AML-193 (cell line): ENCODE data around the gene DNAH8.

Experiments
- DNase-seq, 2 experiments: peaks; one replicate each; lab custom pipeline; 2025; lab: John Stamatoyannopoulos, UW

DNAH8 gene

DNA sequence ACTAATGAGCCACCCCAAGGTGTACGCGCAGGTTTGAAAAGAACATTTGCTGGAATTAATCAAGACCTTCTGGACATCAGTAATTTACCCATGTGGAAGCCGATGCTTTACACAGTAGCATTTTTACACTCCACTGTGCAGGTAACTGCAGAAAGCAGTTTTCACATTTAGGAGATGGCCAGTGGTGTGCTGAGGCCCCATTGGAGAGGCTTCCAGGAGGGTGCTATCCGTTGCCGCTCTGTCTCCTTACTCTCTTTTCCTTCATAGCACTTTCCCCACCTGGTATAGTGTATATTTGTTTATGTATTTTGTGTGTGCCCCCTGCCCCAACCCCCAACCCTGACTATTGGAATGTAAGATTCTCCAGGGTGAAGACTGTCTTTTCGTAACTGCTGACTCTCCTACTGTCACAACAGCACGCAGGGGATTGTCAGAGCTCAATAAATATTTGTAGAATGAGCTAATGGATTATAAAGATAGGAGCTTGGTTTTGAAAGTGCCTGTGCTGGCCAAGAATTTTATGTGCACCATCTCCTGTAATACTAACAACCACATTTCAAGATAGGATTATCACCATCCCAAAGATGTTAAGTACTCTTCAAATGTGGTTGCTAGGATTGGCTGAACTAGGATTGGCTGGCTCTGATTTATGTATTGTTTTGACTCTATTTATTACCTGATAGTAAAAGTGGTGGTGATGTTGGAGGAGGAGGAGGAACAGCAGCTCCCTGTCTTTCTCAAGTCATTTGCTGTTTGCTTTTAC lies 259.5 kb downstream of the DNAH8 start:
- no peak for DNase-seq

DNA sequence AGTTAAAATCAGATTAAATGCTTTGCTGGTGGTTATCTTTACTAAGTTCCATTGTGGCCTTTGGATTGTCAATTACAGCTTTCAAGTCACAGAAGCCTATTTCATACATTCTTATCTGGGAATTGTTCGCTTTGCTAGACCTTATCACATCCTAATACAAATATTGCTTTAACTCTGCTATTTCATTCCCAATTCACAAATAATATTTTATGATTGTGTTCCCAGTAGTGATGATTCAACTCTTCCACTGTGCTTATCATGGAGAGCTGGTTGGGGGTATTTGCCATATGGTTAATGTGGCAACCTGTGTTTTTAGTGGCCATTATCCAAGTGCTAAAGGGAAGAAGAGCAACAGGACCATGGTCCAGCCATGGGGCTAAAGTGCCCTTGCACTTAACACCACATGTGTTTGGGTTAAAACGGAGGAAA lies 260.5 kb downstream of the DNAH8 start:
- DNase-seq, result no peak

DNA sequence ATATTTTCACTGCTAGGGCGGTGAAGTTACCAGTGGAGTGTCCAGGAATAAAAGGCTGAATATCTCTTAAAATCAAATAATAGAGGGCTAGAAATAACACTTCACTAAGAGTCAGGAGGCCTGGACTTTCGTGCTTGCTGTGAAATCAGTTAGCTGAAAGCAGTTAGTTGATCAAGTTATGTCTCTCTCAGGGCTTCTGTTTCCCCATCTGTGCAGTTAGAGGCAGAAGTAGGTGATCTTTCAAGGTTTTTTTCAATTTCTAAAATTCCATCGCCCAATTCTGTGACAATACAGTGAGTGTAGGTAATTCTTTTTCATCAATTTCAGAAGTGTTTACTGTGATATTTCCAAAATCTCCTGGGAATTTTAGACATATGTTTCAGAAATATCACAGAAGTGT lies 260.9 kb downstream of the DNAH8 start:
- no peak for DNase-seq

DNA sequence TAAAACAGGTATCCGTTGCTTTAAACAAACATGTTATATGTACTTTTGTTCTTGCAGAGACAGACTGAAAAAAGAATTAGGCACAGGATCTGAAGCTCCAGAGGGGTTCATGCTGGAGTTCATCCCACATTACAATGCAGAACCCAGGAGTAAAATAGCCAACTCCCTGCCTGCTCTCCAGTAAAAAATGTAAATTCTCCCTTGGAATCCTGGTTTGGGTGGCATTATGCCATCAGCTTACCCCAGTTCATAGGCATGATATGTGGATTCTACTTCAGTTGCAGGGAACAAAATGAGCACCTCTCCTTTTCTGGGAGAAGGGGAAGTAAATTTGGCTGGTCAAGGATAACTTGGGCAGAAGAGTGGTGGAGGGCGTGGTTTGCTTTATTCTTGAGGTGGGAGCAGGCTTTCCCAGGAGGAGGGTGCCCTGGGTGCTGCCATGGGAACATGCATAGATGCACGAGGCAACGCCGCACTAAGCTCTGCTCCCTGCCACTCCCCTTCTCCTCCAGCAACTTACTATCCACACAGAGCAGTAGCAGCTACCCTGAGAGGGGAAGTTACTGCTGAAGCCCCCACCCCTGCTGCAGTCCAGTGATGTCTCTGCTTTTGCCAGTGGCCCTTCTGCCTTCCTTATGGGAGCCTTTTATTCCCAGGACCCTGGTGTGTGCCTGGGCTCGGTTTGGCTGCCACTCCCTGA lies 261.8 kb downstream of the DNAH8 start:
- DNase-seq, result no peak

DNA sequence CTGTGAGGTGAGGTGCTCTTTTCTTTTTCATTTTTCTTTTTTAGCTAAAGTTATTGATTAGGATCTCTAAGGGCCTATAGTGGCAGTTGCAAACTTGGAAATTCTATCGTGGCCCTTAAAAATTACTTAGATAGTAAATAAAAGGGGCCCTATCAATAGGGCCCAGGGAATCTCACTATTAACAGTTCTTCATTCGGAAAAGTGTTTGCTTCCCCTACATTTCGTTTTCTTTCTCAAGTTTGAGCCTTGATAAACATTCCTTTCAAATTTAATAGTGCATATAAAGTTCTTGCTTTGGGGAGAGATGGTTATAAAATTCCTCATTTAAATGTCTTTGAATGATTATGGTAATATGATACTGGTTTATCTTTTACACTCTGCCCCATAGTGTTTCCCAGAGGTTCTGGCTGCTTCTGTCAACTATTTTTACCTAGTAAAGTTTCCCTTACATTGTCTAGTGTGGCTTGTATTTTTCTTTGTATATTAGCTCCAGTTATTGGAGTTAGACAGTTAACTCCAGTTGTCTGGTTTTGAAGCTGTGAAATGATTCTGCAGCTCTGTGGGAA lies 263.1 kb downstream of the DNAH8 start:
- DNase-seq, result no peak

DNA sequence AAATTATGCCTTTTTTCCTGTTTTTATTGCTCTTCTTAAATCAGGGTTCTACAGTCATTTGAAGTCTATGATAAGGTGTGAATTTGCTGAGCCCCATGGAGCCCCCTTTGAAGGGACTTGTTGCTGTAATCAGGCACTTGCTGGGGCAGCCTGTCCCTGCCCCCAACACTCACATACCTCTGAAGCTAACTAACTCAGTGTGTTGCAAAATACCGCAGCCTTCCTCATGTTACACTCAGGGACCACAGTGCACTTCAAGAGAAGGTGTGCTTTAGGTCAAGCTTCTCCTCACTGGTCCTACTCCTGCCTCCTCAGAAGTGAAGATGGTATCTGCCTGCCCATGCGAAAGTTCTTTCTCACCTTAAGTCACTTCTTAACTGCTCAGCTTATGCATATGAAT lies 267.4 kb downstream of the DNAH8 start:
- DNase-seq, result no peak

DNA sequence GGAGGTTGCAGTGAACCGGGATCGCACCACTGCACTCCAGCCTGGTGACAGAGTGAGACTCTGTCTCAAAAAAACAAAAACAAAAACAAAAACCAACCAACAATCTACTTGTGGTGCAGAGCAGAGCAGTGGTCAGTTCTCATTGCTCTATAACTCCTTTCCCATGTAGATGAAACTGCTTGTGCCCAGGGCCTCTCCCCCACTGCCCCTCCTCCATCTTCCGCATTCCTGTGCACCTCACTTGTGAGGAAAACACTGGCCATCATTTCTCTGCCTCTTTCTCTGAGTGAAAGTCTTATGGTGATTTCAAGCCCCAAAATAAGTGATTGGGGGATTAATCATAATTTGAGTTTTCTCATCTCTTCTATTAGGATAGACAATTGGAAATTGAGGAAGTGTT lies 269.6 kb downstream of the DNAH8 start:
- DNase-seq, result no peak

DNA sequence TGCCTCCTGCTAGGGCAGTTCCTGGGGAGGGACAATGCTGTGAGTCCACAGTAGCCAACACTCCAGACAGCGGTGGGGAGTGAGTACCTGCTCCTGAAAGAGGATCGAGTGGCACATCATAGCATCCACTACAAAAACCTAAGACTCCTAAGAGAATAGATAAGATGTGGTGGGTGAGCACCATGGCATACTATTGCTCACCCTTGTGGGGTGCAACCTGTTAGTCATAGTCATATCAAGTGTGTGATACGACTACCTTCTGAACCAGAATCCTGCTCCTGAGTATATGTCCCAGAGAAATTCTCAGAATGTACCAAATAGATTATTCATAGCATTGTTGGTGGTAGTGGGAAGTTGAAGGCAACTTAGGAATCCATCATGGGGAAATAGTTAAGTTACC lies 270.7 kb downstream of the DNAH8 start:
- DNase-seq, result no peak

DNA sequence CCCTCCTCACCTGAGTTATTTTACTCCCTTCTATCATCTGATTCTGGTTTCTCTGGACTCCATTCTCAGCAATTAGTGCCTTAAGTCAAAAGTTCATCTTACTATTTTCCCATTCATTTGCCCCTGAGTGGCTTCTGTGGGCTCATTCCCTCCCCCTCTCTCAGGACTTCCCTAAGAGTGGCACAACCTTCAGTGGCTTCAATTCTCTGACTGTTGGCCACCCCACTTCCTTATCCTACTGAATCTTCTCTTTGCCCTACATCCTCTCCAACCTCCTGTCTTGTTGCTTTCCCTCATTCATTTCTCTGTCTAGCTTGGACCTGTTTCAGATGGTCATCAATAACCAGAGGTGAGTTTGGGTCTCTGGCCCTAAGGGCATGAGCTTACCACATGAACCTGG lies 272.4 kb downstream of the DNAH8 start:
- no peak for DNase-seq

DNA sequence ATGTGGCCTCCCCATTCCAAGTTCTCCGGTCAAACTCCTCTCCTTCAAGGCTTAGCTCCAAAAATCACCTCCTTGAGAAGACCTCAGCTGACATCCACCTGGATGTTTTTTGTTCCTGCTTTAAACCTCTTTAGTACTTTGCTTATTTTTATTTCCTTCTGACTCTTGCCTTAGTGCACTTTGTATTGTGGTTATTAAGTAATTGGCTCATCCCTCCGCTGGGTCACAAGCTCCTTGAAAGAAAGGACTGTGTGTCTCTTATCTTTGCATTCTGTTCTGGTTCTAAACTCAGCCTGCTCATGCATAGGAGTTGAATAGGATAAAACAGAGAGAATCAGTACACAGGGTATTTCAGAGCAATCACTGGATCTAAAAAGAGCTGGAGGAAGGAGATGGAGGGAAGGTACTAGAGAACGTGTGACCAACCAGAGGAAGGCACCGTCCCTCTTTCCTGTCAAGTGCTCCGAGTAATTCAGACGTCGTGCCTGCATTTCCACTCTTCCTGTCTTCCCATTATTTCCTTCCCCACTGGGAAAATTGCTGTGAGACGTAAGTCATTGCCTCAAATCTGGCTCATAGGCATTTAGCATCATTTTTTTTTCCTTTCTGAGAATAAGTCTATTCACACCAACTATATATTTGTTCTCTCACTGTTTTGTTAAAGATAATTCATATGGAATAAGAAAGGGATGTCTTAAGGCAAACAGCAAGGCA lies 273.8 kb downstream of the DNAH8 start:
- DNase-seq, result no peak

DNA sequence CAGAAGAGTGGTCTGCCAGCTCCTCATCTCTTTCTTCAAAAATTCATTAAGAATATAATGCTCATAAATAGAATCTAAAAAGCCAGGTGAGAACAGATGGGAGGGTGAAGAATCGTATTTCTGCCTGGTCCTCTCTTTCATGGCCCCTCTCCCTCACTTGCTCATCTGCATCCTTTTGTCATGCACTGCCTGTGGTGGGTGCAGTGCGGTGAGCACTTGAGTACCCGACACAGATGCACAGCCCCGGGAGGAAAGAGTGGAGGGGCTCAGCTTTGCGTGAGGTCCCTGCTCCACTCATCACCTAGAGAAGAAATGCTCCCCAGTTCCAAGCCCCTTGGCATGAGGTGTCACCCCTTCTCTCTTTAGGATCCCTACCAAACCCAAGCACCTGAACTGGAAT lies 275.4 kb downstream of the DNAH8 start:
- DNase-seq, result no peak

DNA sequence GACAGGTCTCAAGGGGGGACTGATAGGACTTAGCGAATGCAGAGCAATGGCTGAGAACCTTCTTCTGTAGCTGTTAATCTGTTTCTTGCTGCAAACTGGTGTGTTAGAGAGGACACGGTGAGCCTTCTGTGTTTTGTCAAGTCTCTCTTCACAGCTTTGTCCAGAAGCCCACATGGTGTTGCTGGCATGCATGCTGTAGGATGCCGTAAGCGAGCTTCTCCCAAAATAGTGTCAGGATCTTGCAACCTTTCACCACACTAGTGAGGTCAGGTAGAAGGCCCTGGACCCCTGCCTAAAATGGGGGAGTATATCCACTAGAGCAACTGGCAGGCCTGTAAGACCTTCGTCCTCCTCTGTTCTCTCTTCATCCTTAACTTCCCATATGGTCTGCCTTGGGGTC lies 281.6 kb downstream of the DNAH8 start:
- no peak for DNase-seq

DNA sequence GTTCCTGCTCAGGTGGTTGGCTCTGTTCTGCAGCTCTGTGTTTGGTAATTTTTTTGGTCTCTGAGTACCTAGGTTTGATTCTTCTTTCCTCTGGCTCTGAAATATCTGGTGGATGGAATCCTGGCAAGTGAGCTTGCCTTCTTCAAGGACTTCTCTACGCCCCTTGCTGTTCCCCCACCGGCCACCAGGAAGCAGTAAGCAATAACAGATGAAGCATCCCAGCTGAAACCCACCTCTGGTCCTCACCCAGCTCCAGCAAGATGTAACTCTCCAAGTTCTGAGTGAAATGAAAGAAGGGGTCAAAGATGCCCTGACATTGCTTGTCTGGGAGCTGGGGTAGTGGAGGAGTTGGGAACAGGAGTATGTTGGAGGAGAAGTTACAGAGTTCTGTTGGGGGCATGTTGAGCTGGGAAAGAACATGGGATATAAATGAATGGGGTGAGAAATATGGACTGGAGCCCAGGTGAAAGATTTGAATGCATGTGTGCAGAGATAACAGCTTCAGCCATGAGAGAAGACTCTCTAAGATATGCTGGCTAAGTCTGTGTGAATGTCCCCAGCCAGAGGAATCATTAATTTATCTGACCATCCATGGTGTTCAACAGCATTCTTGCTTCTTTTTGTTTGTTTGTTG lies 282.1 kb downstream of the DNAH8 start:
- peak; percentile 28 to 34 for DNase-seq

DNA sequence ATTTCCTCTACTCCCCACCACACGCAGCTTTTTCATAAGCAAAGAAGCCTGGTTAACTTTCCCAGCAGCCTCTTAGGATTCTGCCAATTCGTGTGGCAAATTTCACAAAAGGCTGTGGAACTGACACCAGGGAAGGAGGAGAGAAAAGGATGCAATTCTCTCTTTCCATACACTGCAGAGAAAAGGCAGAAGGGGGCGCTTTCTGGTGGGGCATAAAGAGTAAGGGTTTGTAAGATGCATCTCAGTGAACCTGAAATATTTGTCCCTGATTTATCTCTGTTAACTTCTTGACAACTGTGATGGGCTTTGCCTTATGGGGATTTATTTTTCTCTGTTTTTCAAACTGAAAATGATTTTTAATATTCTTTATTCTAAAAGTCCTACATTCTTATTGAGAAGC lies 288.0 kb downstream of the DNAH8 start:
- peak; percentile 22 to 34 for DNase-seq

DNA sequence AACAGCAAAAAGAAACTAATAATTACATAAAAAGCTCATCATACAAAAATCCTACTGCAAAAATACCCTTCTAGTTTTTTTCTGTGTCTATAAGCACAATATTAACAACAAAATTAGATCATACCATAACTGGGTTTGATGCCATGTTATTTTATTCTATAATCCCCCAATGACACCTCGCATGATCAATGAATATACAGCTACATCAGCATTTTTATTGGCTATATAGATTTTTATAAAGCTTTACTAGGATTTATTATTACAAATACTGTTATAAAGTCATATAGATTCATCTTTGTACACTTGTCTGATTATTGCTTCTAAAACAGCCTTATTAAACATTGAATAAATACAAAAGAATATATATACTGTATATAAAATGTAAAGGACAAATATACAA lies 288.4 kb downstream of the DNAH8 start:
- no peak for DNase-seq

DNA sequence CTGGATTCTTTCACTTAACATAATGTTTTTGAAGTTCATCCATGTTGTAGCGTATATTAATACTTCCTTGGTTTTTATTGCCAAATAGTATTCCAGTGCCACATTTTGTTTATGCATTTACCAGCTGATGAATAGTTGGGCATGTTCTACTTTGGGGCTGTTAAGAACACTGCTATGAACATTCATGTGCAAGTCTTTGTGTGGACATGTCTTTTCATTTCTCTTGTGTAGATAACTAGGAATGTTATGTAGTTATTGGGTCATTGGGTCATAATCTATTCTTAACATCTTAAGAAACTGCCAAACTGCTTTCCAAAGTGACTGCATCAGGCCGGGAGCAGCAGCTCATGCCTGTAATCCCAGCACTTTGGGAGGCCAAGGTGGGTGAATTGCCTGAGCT lies 289.7 kb downstream of the DNAH8 start:
- DNase-seq, result no peak

DNA sequence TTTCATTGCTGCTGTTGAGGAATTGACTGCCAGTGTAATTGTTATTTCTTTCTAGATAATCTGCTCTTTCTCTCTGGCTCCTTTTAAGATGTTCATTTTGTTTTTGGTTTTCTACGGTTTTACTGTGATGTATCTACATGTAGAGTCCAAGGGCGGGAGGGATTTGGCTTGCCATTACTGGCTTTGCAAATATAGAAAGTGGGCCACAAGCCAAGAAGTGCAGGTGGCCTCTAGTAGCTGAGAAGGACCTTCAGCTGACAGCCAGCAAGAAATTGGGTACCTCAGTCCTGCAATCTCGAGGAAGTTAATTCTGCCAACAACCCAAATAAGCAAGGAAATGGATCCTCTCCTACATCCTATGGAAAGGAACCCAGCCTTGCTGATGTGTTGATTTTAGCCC lies 290.7 kb downstream of the DNAH8 start:
- DNase-seq, result no peak

DNA sequence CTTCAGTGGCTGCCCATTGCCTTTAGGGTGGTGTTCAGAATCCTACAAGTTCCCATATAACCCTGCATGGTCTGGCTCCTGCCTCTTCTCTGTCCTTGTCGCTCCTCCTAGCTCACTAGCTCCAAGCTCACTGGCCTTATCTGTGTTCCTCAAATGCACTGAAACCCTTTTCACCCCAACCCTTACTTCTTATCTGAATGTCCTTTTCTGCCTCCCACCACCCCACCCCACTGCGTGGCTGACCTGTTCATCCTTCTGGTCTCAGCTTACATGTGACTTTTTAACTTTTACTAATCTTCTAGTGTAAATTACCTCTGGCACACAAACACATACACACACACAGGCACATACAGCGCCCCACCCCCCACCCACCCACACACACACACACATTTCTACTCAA lies 292.5 kb downstream of the DNAH8 start:
- no peak for DNase-seq

DNA sequence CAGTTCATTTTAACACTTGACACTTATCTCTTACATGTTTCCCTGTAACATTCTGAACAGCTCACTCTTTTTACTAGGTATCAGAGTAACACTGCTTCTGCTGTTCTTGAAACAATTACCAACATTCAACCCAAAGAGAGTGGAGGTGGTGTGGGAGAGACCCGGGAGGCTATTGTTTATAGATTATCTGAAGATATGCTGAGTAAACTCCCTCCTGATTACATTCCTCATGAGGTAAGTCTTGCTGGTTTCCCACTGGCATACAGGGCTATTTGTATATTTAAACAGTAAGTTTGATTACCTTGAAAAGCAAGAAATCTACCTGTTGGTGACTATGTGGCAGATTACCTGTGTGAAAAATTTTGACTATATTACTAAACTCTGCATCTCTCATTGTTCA lies 293.6 kb downstream of the DNAH8 start:
- DNase-seq, result no peak

DNA sequence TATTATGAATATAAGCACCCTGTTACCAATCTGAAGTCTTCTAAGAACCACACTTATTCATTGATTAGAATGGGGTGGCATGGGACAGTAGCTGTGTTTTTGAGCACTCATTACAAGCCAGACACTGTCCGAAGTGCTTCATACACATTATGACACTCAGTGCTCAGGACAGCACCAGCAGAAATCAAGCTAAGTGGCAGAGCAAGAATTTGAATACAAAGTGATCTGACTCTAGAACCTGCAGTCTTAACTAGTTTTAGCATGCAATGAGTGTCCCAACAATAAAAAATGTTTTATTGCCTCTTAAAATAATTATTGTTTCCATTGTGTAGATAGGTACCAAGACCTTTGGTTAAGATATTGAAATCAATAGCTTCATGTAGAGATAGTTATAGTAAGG lies 294.4 kb downstream of the DNAH8 start:
- DNase-seq, result no peak

DNA sequence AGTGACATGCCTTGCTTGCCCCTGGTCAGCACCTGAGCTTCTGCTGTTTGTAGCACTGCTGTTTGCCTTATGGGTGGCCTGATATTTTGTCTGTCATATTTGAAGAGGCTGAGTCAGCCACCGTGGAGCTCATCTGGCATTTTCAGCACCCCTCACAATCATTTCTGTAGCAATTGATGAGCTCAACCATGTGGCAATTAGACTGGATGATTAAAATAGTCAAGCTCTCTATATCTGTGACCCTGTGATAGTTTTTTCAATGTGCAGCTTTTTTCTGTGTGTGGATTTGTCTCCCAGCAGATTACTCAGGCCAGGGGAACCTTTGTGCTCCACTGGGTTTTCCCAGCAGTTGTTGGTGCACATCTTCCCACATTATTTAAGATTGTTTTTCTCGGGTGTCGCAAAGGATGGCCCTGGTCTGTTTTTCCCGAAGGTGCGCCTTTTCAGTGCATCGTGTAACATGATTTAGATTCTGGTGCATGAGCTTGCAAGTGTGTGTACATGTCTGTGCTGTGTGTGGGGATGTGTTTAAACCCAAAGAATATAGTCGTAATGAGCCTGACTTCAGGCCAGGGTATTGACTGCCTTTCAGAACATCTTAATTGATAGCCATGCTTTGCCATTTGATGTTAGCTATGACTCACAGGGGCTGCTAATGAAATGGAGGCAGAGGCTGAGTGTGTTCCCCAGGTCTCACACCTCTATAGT lies 301.9 kb downstream of the DNAH8 start:
- DNase-seq, result no peak

DNA sequence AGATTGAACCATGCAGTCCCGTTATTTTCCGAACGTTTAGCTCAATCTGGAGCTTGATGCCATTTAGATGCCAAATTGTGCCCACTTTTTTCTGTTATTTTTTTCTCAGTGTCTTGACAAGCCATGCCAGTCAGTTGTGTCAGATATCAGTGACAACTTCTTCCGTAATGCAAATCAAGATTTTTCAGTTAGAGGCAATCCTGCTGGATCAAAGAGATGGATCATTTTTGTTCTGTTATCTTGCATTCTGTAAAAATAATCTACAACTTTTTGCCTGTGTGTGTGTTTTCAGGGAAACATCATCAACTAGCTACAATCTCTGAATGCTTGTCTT lies 302.4 kb downstream of the DNAH8 start:
- no peak for DNase-seq
